IPS DF 4.7 (cell line): ENCODE measurements around the gene PRTG.
"Not testable (repeated sequence)": the region's sequence is repeated elsewhere in the genome, so short reads cannot be mapped to it uniquely, and the experiment has no call there.

Source experiments
- DNase-seq: peaks from one replicate; pipeline ENCODE4 v3.0.0-alpha.2; 2013; ENCODE audit warnings: low spot score; ENCODE audit errors: extremely low read depth

Gene PRTG

GRCh38 chr15:55742927-55743728 is at the start of gene PRTG:
TSS of gene PRTG (minus strand) at chr15:55743152. CDS start at chr15:55742931, 221 bp downstream.
- no peak for DNase-seq

GRCh38 chr15:55791551-55792400 is 48.8 kb upstream of the PRTG start:
- no peak for DNase-seq

- no peak for DNase-seq
Measured at GRCh38 chr15:55789066-55789660, 46.2 kb upstream of the PRTG start.

- DNase-seq = no peak
Measured at GRCh38 chr15:55786341-55786740, 43.4 kb upstream of the PRTG start.

- DNase-seq = not testable (repeated sequence)
Measured at GRCh38 chr15:55785593-55785992, 42.6 kb upstream of the PRTG start.

GRCh38 chr15:55784286-55784685 is 41.3 kb upstream of the PRTG start:
- no peak for DNase-seq

- no peak for DNase-seq
Measured at GRCh38 chr15:55782901-55783300, 39.9 kb upstream of the PRTG start.

- DNase-seq = no peak
Measured at GRCh38 chr15:55780292-55780691, 37.3 kb upstream of the PRTG start.

GRCh38 chr15:55778932-55779331 is 36.0 kb upstream of the PRTG start:
- no peak for DNase-seq

GRCh38 chr15:55775316-55775715 is 32.4 kb upstream of the PRTG start:
- no peak for DNase-seq

GRCh38 chr15:55774113-55774970 is 31.4 kb upstream of the PRTG start:
- no peak for DNase-seq

GRCh38 chr15:55770806-55771205 is 27.9 kb upstream of the PRTG start:
- DNase-seq = no peak

- no peak for DNase-seq
Measured at GRCh38 chr15:55770261-55770660, 27.3 kb upstream of the PRTG start.

GRCh38 chr15:55768670-55769185 is 25.8 kb upstream of the PRTG start:
- DNase-seq = no peak

- no peak for DNase-seq
Measured at GRCh38 chr15:55766676-55767075, 23.7 kb upstream of the PRTG start.

- no peak for DNase-seq
Measured at GRCh38 chr15:55764398-55764797, 21.4 kb upstream of the PRTG start.

GRCh38 chr15:55758580-55758986 is 15.6 kb upstream of the PRTG start:
- DNase-seq = no peak

- DNase-seq = not testable (repeated sequence)
Measured at GRCh38 chr15:55753433-55753832, 10.5 kb upstream of the PRTG start.

GRCh38 chr15:55750706-55751105 is 7.8 kb upstream of the PRTG start:
- no peak for DNase-seq

GRCh38 chr15:55743729-55744655 is 1.0 kb upstream of the PRTG start:
- DNase-seq = no peak
